Mesangial cell (primary cell): Measurements from ENCODE around the gene FEZF1. TPM values are rescaled to one million over a fixed set of nuclear protein-coding genes. Genes with fewer than 3 reads are reported as not detected.

ENCODE experiments used
- total RNA-seq: library from RNA; depleted of rRNA; stranded (reverse); fragments of >200 nt; gene quantifications from 2 replicates; pipeline ENCODE4 v1.2.3, GENCODE V29; 2015

Gene FEZF1
- not detected in 2 replicates for total RNA-seq

GRCh38 chr7:122304319-122304975 is at the start of gene FEZF1:
FEZF1 (minus strand) TSS chr7:122304750; CDS start chr7:122304437, 313 bp downstream.

Other genes with a start within 250 kb of the FEZF1 start
- 11.0 and 14.3 TPM in 2 replicates for gene AASS, start 160.5 kb downstream of the FEZF1 start, total RNA-seq